B cell (primary cell): Measurements from ENCODE around the gene OLFML1. TPM values are rescaled to one million over a fixed set of nuclear protein-coding genes. Genes with fewer than 3 reads are reported as not detected.

Experiments
- ATAC-seq: fragments of 200-7000 bp; cut with Tn5 transposase; one replicate; pipeline ENCODE4 v1.10.0; 2021; ENCODE audit warnings: low read depth, mild to moderate bottlenecking, moderate number of reproducible peaks, moderate library complexity
- CTCF ChIA-PET: fragments of 350-600 bp; sonication (Branson Sonifier 250); formaldehyde crosslinking; loops from one replicate; lab custom pipeline; 2021; ENCODE audit warnings: antibody characterized with exemption, inconsistent platforms; lab: Charles Lee
- POLR2A ChIA-PET: fragments of 350-600 bp; sonication (Branson Sonifier 250); formaldehyde crosslinking; loops from one replicate; lab custom pipeline; 2021; ENCODE audit warnings: antibody characterized with exemption; lab: Charles Lee
- DNase-seq: peaks from one replicate; pipeline ENCODE4 v3.0.0; 2013
- H2AFZ ChIP-seq: 2 replicates; pipeline ENCODE4 v1.6.1; 2012; ENCODE audit warnings: mild to moderate bottlenecking, low read depth, low read length; ENCODE audit not compliant: insufficient read depth, poor library complexity, severe bottlenecking
- H3K27ac ChIP-seq, 2 donors: 1 replicate in 1 of 2; 2 replicates in 1 of 2; pipeline ENCODE4 v1.5.1; 2012 to 2013; ENCODE audit warnings: low read length in 2 of 2, mild to moderate bottlenecking in 2 of 2, moderate library complexity in 1 of 2
- H3K27me3 ChIP-seq, 4 experiments: fragments of 200-600 bp in 1 of 4; sonication (generic) in 1 of 4; replicated peaks in 1 of 4; 1 replicate in 2 of 4; 2 replicates in 2 of 4; pipeline versions ENCODE4 v1.6.1 to v1.7.0; 2013 to 2016; ENCODE audit warnings: low read length in 3 of 4, mild to moderate bottlenecking in 2 of 4, mixed read lengths in 1 of 4, moderate library complexity in 1 of 4; ENCODE audit not compliant: insufficient read depth in 4 of 4, control insufficient read depth in 3 of 4; ENCODE audit errors: control extremely low read depth in 1 of 4
- H3K36me3 ChIP-seq, 2 experiments: replicated peaks in 1 of 2; 1 replicate in 1 of 2; 2 replicates in 1 of 2; pipeline versions ENCODE4 v1.6.1 to v1.7.1; 2013; ENCODE audit warnings: low read length in 1 of 2; ENCODE audit not compliant: insufficient read depth in 2 of 2, control insufficient read depth in 1 of 2; ENCODE audit errors: control extremely low read depth in 1 of 2, extremely low read depth in 1 of 2
- H3K4me1 ChIP-seq, 2 donors: fragments of 200-600 bp in 1 of 2; sonication (generic) in 1 of 2; 1 replicate in 1 of 2; 2 replicates in 1 of 2; pipeline versions ENCODE4 v1.5.1 to v1.6.1; 2013 to 2017; ENCODE audit warnings: low read length in 2 of 2; ENCODE audit not compliant: control insufficient read depth in 2 of 2, insufficient read depth in 2 of 2
- H3K4me2 ChIP-seq: replicated peaks from 2 replicates; pipeline ENCODE3; 2012; ENCODE audit warnings: mild to moderate bottlenecking, low read depth, low read length; ENCODE audit not compliant: poor library complexity, severe bottlenecking
- H3K4me3 ChIP-seq, 5 experiments: fragments of 200-600 bp in 1 of 5; sonication (generic) in 1 of 5; 1 replicate in 3 of 5; 2 replicates in 2 of 5; pipeline versions ENCODE4 v1.5.1 to v1.7.0; 2011 to 2016; ENCODE audit warnings: low read length in 4 of 5, mild to moderate bottlenecking in 4 of 5, low read depth in 2 of 5, control low read depth in 1 of 5, moderate library complexity in 1 of 5; ENCODE audit not compliant: insufficient read depth in 1 of 5; ENCODE audit errors: control extremely low read depth in 1 of 5, extremely low read depth in 1 of 5
- H3K79me2 ChIP-seq: fragments of 200-600 bp; sonication (generic); one replicate; pipeline ENCODE4 v1.6.0; 2016; ENCODE audit warnings: low read length; ENCODE audit not compliant: control insufficient read depth, insufficient read depth
- H3K9ac ChIP-seq: fragments of 200-600 bp; sonication (generic); 2 replicates; pipeline ENCODE4 v1.6.1; 2017; ENCODE audit warnings: mild to moderate bottlenecking, low read length, moderate library complexity
- H3K9me3 ChIP-seq, 3 donors: one replicate each; pipeline versions ENCODE4 v1.6.1 to v1.7.1; 2013; ENCODE audit warnings: low read length in 2 of 3; ENCODE audit not compliant: control insufficient read depth in 2 of 3, insufficient read depth in 1 of 3; ENCODE audit errors: control extremely low read depth in 1 of 3
- H4K20me1 ChIP-seq: 2 replicates; pipeline ENCODE4 v1.6.0; 2012; ENCODE audit warnings: mild to moderate bottlenecking, low read length; ENCODE audit not compliant: insufficient read depth, control insufficient read depth, poor library complexity, severe bottlenecking
- H3K27ac Mint-ChIP-seq: one replicate; pipeline ENCODE4 v1.8.0; 2021; ENCODE audit warnings: mixed read lengths
- H3K27me3 Mint-ChIP-seq: one replicate; pipeline ENCODE4 v1.8.0; 2021; ENCODE audit warnings: mixed read lengths
- H3K4me1 Mint-ChIP-seq: one replicate; pipeline ENCODE4 v1.8.0; 2021; ENCODE audit warnings: mixed read lengths
- H3K4me3 Mint-ChIP-seq: one replicate; pipeline ENCODE4 v1.8.0; 2021; ENCODE audit warnings: mixed read lengths
- H3K9me3 Mint-ChIP-seq: one replicate; pipeline ENCODE4 v1.8.0; 2022; ENCODE audit warnings: mixed read lengths; ENCODE audit not compliant: insufficient read depth
- EZH2 ChIP-seq: IDR thresholded peaks from 2 replicates; pipeline ENCODE4 v1.6.1; 2012; ENCODE audit warnings: borderline replicate concordance, low read depth, mild to moderate bottlenecking, moderate library complexity, low read length; ENCODE audit not compliant: insufficient read depth, poor library complexity, severe bottlenecking
- WGBS: methylation state at CpG from one replicate; pipeline ENCODE4 v1.1.5; 2013; ENCODE audit warnings: missing lambda C conversion rate; ENCODE audit not compliant: insufficient coverage; 5-methylcytosine and 5-hydroxymethylcytosine counted together
- intact Hi-C: fragments of 100-400 bp; cut with micrococcal nuclease; formaldehyde crosslinking; loops from one replicate; pipeline ENCODE4 v1.10.0; 2022
- polyA plus RNA-seq: library from polyadenylated mRNA; depleted of rRNA; stranded (reverse); fragments of >200 nt; gene quantifications from 2 replicates; pipeline ENCODE4 v1.2.3, GENCODE V29; 2012
- total RNA-seq, 2 donors: library from RNA; stranded (reverse); fragments of 120-200 nt in 1 of 2; gene quantifications; 1 replicate in 1 of 2; 2 replicates in 1 of 2; pipeline versions ENCODE4 v1.2.3 to v1.2.4, GENCODE V29; 2013 to 2022
- TF ChIP-seq, protein P1 (sequence below): fragments of 200-600 bp; IDR thresholded peaks from one replicate; pipeline ENCODE4 v1.8.0; 2022; ENCODE audit warnings: antibody characterized with exemption, mild to moderate bottlenecking

The OLFML1 gene
- total and polyA plus RNA-seq, 2 donors (not counting 1 experiment from before 2014, with no cell fraction given): not detected

DNA sequence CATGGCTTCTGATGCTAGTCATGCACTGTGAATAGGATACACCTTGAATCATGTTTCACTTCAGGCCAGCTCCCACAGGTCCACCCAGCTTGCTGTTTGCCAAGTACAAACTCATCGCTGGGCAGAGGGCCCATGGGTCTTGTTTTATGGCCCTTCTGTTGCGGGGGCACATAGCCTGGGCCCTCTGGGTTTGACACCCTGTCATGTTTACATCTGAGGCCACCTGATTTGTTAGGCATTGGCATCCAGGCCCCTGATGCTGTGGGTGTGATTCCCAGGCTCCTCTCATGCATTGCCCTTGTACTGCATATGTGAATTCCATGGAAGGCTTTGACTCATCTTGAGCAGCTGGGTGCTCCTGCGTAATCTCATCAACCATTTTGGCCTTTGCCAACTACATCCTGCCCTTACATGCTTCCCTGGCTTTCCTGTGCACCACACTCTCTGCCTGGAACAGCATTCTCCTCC is 61.1 kb downstream of the OLFML1 start:
- H4K20me1 ChIP-seq: peaks cover 17% of the 10 kb centered on the region

DNA sequence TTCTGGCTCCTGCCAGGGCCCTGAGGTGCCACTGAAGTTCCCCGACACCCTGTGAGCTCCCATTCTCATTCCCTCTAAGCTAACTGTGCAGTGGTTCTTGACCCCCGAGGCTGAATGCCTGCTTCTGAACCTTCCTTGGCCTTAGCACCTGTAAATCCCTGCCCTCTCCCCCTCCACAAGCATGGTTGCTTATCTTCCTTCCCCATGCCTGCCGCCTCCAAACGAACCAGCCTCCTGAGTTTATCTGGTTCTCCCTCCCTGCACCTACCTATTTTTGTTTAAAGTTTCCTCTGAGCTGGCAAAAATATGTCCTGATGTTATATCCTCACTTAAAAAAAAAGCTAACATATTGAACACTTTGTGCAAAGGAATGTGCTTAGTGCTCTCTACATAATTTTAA is 62.4 kb downstream of the OLFML1 start:
- ChIA-PET POLR2A (no interaction called here), CTCF (interaction anchor here (0.7 to 3.2 kb wide), 7 partner anchors 9 to 194 kb away, joined by 3 to 15 read pairs (median 5); partner anchors contain the start of gene PPFIBP2)
- intact Hi-C loops: loop anchor here (2.0 kb wide), 2 partner anchors 27 to 35 kb away; partner anchors contain the start of gene PPFIBP2
- Histone ChIP-seq H2AFZ (no peak overlapping the region), H3K9ac (no peak overlapping the region), H3K27me3 (no peaks in the 10 kb centered on the region), H3K27ac (no peak overlapping the region), H3K4me1 (no peaks in the 10 kb centered on the region), H3K4me2 (no peak overlapping the region), H3K79me2 (peaks cover 45% of the 10 kb centered on the region), H4K20me1 (peaks cover 12% of the 10 kb centered on the region), H3K36me3 (peaks cover 0 to 14% of the 10 kb centered on the region in 2 experiments), H3K9me3 (no peaks in the 10 kb centered on the region), H3K4me3 (no peak overlapping the region)
- no peak overlapping the region for H3K27ac Mint-ChIP-seq
- H3K4me3 Mint-ChIP-seq: no peak overlapping the region
- no peak for DNase-seq
- TF ChIP-seq, protein P1, sequence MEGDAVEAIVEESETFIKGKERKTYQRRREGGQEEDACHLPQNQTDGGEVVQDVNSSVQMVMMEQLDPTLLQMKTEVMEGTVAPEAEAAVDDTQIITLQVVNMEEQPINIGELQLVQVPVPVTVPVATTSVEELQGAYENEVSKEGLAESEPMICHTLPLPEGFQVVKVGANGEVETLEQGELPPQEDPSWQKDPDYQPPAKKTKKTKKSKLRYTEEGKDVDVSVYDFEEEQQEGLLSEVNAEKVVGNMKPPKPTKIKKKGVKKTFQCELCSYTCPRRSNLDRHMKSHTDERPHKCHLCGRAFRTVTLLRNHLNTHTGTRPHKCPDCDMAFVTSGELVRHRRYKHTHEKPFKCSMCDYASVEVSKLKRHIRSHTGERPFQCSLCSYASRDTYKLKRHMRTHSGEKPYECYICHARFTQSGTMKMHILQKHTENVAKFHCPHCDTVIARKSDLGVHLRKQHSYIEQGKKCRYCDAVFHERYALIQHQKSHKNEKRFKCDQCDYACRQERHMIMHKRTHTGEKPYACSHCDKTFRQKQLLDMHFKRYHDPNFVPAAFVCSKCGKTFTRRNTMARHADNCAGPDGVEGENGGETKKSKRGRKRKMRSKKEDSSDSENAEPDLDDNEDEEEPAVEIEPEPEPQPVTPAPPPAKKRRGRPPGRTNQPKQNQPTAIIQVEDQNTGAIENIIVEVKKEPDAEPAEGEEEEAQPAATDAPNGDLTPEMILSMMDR: no peak
- no peak for TF ChIP-seq EZH2
- H3K27me3 Mint-ChIP-seq: no peaks in the 10 kb centered on the region
- no peaks in the 10 kb centered on the region for H3K9me3 Mint-ChIP-seq
- WGBS: 94% methylated on average over 2 of the region's 4 CpGs
- no peak for ATAC-seq
- peaks cover 29% of the 10 kb centered on the region for H3K4me1 Mint-ChIP-seq

More for the DNA sequence above, 61.1 kb downstream of the OLFML1 start:
- ChIA-PET CTCF (interaction anchor here (1.0 kb wide), 2 partner anchors 15 to 96 kb away, joined by 3 read pairs; no protein-coding TSS in a partner anchor), POLR2A (no interaction called here)
- H3K79me2 ChIP-seq: peaks cover 46% of the 10 kb centered on the region
- no peak overlapping the region for H3K27ac ChIP-seq
- H2AFZ ChIP-seq: no peak overlapping the region
- H3K4me3 ChIP-seq: no peak overlapping the region
- no peak overlapping the region for H3K4me3 Mint-ChIP-seq
- no peak overlapping the region for H3K9ac ChIP-seq
- WGBS: 93% methylated on average over 3 of the region's 3 CpGs
- H3K4me1 Mint-ChIP-seq: peaks cover 39% of the 10 kb centered on the region
- DNase-seq (no peak), ATAC-seq (no peak)
- H3K27ac Mint-ChIP-seq: no peak overlapping the region
- H3K4me1 ChIP-seq: no peaks in the 10 kb centered on the region
- H3K9me3 Mint-ChIP-seq: no peaks in the 10 kb centered on the region
- no peak overlapping the region for H3K4me2 ChIP-seq
- H3K27me3 ChIP-seq: no peaks in the 10 kb centered on the region
- no peaks in the 10 kb centered on the region for H3K9me3 ChIP-seq
- H3K27me3 Mint-ChIP-seq: no peaks in the 10 kb centered on the region
- intact Hi-C loops: no loop called here
- TF ChIP-seq, protein P1: no peak
- TF ChIP-seq EZH2: no peak
- H3K36me3 ChIP-seq: peaks cover 0 to 12% of the 10 kb centered on the region in 2 experiments
